Central memory CD8-positive, alpha-beta T cell (primary cell): ENCODE measurements around the gene PACS2.

Experiments used
- ATAC-seq: fragments of 150-1000 bp; cut with Tn5 transposase; replicated peaks from 2 replicates; pipeline ENCODE4 v1.10.0; 2022; ENCODE audit warnings: mild to moderate bottlenecking, moderate FRiP score, moderate number of reproducible peaks; ENCODE audit not compliant: poor library complexity, severe bottlenecking; ENCODE audit errors: extremely low read depth
- DNase-seq, 2 donors: peaks; one replicate each; pipeline ENCODE4 v3.0.0; 2021; ENCODE audit warnings: low spot score in 2 of 2
- H3K27ac Mint-ChIP-seq: one replicate; pipeline ENCODE4 v1.8.0; 2022; ENCODE audit warnings: low read depth, mild to moderate bottlenecking, moderate library complexity, mixed read lengths
- H3K27me3 Mint-ChIP-seq: one replicate; pipeline ENCODE4 v1.8.0; 2022; ENCODE audit warnings: mixed read lengths
- H3K36me3 Mint-ChIP-seq: one replicate; pipeline ENCODE4 v1.8.0; 2022; ENCODE audit warnings: mild to moderate bottlenecking, moderate library complexity, mixed read lengths; ENCODE audit not compliant: insufficient read depth
- H3K4me1 Mint-ChIP-seq: one replicate; pipeline ENCODE4 v1.8.0; 2022; ENCODE audit warnings: mixed read lengths
- H3K4me3 Mint-ChIP-seq: one replicate; pipeline ENCODE4 v1.8.0; 2022; ENCODE audit warnings: mild to moderate bottlenecking, moderate library complexity, mixed read lengths
- H3K9me3 Mint-ChIP-seq: one replicate; pipeline ENCODE4 v1.8.0; 2022; ENCODE audit warnings: mixed read lengths

PACS2 gene

DNA sequence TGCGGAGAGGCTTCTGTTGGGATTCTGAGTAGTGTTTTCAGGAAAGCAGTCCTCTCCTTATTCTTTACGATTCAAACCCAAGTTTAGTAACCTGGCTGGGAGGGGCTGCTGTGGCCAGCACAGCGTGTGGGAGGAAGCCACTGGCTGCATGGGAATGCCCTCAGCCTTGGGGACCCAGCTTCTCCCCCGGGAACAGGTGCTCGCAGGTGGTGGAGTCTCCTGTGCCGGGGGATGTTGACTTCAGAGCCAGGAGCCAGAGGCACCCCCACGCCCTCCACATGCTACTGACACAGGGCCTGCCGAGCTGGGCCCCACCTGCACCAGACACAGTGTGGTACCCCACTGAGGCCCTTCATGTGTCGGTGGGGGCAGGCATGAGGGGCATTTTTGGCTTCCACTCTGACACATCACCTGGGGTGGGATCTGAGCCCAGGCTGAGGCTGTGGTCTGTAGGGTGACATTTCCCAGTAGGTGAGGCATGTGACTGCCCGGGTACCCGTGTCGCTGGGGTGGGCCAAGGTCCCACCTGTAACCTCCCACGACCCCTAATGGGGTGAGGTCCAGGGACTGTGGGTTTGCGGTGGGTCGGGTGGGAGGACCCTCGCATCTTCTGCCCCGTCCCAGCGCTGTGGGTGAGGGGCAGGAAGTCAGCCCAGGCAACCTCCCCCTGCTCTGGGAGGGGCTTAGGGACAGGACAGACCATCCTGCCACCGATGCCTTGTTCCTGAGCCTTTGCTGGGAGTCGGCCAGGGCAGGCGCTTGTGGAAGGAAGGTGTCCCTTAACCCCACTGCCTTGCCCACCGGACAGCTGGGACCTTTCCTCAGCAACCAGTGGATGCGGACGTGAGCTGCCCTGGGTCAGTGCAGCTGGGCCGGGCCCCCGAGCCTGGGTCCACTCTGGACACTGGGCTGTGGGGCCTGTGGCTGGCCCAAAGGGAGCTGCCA, 131.6 kb downstream of the PACS2 start:
- no peaks in the 10 kb centered on the region for H3K27me3 Mint-ChIP-seq
- DNase-seq (no peak), ATAC-seq (no peak)
- peaks cover 19% of the 10 kb centered on the region for H3K4me1 Mint-ChIP-seq
- H3K27ac Mint-ChIP-seq, result no peak overlapping the region
- H3K4me3 Mint-ChIP-seq, result no peak overlapping the region
- peaks cover 10% of the 10 kb centered on the region for H3K36me3 Mint-ChIP-seq
- no peaks in the 10 kb centered on the region for H3K9me3 Mint-ChIP-seq

GRCh38 chr14:105446971-105447370, 132.4 kb downstream of the PACS2 start:
- no peak for DNase-seq
- no peak overlapping the region for H3K27ac Mint-ChIP-seq
- peaks cover 5% of the 10 kb centered on the region for H3K36me3 Mint-ChIP-seq
- peaks cover 14% of the 10 kb centered on the region for H3K4me1 Mint-ChIP-seq
- no peaks in the 10 kb centered on the region for H3K27me3 Mint-ChIP-seq
- no peak for ATAC-seq
- no peak overlapping the region for H3K4me3 Mint-ChIP-seq
- H3K9me3 Mint-ChIP-seq, result no peaks in the 10 kb centered on the region
